GM12801 (cell line): ENCODE measurements around the gene DNAJC4.

Source experiments
- TF ChIP-seq, protein P1 (sequence below): IDR thresholded peaks from one replicate; pipeline ENCODE4 v1.5.1; 2011; ENCODE audit warnings: control low read depth; ENCODE audit not compliant: insufficient read length; ENCODE audit errors: extremely low read depth

The DNAJC4 gene

GRCh38 chr11:64245401-64245796 is 15.1 kb downstream of the DNAJC4 start:
- TF ChIP-seq, protein P1, sequence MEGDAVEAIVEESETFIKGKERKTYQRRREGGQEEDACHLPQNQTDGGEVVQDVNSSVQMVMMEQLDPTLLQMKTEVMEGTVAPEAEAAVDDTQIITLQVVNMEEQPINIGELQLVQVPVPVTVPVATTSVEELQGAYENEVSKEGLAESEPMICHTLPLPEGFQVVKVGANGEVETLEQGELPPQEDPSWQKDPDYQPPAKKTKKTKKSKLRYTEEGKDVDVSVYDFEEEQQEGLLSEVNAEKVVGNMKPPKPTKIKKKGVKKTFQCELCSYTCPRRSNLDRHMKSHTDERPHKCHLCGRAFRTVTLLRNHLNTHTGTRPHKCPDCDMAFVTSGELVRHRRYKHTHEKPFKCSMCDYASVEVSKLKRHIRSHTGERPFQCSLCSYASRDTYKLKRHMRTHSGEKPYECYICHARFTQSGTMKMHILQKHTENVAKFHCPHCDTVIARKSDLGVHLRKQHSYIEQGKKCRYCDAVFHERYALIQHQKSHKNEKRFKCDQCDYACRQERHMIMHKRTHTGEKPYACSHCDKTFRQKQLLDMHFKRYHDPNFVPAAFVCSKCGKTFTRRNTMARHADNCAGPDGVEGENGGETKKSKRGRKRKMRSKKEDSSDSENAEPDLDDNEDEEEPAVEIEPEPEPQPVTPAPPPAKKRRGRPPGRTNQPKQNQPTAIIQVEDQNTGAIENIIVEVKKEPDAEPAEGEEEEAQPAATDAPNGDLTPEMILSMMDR = no peak

DNA sequence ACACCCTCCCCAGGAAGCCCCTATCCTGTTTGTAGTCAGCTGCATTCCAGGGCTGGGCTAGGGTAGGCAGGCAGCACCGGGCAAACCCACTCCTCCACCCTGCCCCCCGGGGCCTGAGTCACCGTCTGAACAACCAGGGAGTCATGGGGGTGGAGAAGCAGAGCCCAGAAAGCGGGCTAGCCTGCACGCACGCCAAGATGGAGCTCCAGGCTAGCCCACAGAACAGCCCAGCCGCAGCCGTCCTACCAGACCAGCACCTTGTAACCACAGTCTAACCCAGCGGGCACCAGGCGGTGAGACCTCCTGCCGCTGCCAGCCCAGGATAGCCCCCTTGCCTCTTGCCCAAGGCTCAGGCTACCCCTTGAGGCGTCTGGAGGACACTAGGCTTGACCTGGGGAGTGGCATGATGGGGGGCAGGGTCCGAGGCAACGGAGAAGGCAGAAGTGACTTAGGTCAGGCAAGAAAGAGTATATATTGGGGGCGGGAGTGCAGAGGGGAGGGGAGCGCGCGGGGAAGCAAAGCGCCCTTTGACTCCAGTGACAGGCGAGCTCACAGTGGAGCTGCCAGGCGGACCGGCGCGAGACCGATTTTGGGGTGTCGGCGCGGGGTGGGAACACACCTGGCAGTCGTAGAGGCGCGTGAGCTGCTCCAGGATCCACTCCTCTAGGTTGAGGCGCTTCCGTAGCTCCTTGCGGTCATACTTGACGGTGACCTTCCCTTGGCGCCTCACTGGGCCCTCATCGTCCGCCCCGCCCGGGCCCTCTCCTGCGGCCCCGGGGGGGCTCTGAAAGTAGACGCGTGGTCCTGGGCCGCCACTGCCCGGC is 15.7 kb downstream of the DNAJC4 start:
- TF ChIP-seq, protein P1 = no peak

GRCh38 chr11:64246871-64247728 is 16.8 kb downstream of the DNAJC4 start, which contains the start of gene PPP1R14B:
Gene PPP1R14B, minus strand, starts transcription at chr11:64246943. Its CDS starts 270 bp downstream, at chr11:64246673.
- TF ChIP-seq, protein P1 = no peak

- TF ChIP-seq, protein P1 = no peak
Measured at GRCh38 chr11:64247729-64248531, 17.6 kb downstream of the DNAJC4 start.

DNA sequence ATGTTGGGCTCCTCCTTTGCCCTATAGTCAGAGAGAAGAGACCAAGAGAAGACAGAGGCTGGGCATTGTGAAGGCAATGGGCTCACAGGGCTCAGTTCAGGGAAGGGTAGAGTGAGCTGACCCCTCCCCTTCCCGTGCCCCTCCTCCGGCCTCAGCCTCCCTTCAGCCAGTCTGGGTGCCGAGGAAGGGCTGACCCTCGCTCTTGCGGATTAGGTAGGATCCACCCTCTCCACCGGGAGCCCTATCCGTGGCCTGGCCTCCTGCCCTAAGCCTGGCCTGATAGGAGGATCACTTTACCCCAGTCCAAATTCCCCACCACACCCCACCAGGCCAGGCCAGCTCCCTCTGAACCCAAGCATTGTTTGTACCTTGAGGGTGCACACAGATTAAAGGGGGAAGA is 18.2 kb downstream of the DNAJC4 start:
- TF ChIP-seq, protein P1 = no peak

DNA sequence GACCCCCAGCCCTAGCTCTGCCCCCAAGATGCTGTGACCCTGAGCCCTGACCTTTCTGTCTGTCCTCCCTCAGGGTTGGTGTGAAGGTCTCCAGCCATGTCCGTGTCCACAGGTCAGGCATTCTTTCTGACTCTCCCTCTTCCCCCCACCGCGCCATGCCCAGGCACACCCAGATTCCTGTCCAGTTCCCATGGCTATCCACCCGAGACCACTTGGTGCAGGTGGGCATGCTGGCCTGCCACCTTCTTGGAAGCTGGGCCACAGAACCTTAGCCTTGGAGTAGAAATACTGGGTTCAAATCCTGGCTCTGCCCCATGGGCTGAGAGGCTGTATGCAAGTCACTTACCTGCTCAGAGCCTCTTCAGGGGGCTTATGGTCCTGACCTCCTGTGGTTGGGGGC is 18.7 kb downstream of the DNAJC4 start:
- TF ChIP-seq, protein P1 = no peak
